NCI-H2081 treated with DMSO at 0.1 percent for 48 hours (cell line): ENCODE data around the gene KIAA1614.
A peak's percentile ranks its signal among the peaks of the same experiment; 100 is the strongest.

Source experiments
- DNase-seq: peaks from one replicate; lab custom pipeline; 2025; lab: John Stamatoyannopoulos, UW

The KIAA1614 gene, protein sequence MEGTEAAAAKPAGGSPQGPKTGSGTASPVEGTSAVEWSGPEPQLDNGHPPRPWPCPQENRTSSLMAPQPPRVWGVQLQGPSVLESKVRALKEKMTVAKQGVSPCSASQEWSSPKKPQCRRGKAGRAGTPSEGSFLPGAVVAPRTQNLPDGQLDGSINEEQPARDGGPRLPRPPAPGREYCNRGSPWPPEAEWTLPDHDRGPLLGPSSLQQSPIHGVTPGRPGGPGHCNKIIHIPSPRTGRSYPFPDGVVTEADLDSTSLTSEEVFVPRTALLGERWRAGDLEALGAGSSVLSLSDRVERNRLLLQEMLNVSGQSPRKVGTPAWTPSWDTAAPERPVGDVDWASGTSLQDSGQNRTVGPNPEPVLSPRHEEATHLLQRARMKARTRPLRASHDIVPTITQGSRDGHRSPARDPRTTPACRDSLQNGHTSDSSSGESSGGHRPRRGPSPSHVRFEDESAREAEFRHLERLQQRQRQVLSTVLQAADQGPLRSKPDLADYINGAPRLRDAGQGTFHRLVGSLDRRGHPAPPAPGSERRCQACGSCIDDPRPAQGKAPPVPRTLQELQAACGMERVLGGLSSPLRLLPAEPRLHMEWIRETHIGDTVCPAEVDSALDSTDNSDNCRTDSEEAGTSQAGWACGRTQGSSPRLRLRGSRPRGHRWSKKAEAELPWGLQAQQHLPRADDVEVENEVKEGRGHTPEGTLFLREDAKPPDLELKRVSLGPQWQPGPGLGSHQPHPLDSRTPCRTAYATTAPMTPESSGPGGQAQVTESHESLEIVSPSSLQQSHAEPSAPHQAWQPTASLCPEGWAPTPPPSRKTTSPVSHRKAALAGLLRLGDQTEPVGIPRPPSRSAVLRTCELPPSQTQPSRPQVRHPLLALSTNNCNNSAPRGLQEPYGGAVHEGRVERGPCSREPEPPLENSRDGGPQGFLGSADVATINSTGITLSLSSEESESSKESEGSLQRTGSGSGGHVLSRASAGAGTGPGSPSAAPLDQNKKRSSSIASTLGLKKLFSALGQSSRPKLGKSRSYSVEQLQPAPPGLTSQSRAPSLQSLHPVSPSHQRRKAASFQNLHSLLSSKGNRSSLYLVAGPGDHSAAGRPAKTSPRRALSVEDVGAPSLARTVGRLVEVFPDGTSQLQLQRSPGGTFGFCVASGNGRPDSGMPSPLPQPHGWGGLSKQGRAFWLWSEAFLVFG

DNA sequence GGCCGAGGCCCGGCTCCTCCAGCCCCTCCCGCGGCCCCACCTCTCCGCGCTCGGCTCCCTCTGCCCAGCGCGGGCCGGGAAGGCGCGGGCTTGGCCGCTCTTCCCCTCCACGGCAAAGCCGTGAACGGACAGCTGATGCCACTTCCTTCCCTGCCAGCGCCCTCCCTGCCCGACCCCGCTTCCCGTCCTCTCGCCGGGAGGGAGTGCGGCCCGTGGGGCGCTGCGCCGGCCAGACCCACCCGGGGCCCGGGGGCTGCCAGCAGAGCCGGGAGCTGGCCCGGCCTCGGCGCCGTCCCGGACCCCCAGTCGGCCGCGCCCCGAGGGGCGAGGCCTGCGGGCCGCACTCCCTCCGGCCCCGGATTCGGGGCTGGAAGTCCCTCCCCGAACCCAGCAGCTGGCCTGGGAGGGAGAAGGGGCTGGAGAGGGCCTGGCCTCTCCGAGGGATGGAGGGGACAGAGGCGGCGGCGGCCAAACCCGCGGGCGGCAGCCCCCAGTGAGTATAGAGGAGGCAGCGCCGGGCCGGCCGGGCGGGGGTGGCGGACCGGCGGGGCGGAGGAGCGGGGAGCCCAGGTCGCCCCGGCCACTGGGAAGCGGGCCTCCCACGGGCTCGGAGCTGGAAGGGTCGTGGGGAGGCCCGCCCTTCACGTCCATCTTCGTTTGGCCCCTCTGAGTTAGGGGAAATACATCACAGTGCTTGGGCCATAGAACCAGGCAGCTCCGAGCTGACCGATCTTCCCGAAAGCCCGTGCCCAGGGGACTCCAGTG lies at the start of gene KIAA1614:
TSS of gene KIAA1614 (plus strand) at position 97 of the 765 bp plus-strand sequence. CDS start at position 444, 347 bp downstream.
- DNase-seq, result no peak

DNA sequence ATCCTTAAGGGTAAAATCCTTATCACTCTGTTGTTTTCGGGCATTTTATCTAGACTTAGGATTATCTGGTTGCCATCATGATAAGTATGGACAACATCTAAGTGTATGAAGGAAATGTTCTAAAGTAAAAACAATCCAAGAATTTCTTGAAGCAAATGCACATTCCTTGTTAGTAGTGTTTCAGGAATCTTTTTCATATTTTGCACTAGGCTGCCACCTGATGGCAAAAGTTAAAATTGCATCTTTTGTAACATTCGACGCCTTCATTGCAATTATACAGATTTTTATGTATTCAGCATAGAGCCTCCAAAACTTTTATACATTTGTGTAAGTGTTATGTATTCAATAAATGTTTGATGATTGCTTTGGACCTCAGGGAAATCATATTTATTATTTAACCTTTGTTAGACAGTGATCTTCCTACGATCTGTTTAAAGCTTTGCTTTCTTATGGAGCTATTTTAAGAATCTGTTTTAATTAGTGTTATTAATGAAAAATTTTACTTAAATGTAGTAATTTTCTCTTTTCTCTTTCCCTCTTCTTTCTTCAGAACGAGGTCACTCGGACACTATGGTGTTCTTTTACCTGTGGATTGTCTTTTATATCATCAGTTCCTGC lies 49.4 kb upstream of the KIAA1614 start:
- DNase-seq, result peak; percentile 4

DNA sequence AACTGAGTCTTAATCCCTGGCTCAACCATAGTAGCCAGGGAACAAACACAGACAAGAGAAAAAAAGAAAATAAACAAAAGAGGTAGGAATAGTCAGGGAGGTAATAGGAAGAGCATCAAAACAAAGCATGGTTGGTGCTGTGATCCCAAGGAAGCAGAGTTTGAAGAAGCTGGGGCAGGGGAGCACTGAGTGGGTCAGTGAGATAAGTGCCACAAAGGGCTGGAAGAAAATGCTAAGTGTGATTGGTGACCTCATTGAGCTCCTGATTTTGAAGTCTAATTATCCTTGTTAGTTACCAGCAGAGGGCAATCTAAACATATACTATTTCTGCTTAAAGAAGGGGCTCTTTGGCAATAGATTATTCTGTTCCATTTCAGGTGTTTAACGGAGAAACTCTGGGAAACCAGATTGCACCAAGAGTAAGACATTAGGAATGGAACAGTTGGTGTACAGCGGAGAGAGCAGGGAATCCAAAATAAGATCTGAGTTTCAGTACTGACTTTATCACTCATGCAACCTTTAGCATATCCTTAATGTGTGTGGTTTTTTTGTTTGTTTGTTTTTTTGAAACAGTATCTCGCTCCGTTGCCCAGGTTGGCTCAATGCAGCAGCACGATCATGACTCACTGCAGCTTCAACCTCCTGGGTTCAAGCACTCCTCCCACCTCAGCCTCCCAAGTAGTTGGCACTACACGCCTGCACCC lies 30.7 kb upstream of the KIAA1614 start:
- peak; percentile 73 for DNase-seq

DNA sequence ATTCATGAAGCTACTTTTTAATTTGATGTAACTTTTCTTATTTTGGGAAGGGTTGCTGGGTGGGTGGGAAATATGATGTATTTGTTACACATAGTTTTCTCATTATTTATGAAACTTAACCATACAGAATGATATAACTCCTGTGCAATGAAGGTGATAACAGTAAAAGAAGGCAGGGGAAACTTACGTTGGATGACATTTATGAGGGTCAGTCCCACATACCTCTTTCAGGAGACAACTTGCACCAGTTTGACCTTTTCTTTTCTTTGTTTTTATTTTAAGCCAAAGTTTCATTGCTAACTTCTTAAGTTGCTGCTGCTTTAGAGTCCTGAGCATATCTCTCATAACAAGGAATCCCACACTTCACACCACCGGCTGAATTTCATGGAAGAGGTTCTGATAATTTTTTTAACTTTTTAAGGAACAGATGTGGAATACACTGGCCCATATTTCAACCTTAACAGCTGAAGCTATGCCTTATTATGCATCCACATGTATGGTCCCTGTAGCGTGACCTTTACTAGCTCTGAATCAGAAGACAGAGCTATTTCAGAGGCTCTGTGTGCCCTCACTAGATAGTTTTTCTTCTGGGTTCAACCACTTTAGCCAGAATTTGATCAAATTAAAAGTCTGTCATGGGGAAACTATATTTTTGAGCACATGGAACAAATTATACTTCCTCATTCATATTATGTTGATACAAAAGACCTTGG lies 28.0 kb upstream of the KIAA1614 start:
- no peak for DNase-seq

DNA sequence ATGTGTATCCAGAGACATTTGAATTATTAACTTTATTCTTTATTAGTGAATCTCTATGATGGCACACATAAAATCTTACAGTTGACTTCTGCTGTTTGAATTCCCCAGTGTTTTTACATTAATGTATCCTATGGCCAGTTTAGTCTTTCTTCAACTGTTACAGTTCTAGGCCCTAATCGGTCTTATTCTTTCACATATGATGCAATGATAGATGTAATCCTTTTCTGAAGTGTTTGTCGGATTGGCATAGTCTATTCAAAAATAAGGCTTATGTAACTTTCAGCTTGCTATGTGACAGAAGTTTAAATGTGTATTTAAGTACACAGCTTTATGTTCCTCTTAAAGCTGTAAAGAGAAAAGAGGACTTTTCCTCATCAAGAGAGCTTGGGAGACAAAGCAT lies 26.4 kb upstream of the KIAA1614 start:
- no peak for DNase-seq

DNA sequence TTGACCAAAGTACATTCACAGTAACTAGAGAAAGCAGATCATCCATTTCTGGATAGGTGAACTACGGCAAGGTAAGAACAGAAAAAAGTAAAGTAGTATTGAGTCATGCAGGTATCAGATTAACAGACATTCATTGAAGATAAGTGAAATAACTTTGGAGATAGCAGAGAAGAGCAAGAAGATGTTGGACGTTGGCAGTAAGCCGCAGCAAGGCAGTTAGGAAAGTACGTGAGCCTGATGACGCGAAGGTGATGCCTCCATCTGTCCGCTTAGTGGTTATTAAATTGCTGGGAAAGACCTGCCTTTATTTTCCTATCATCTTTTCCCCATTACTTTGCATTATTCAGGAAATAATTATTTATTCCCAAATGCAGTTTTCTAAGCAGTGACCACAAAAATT lies 24.9 kb upstream of the KIAA1614 start:
- DNase-seq, result no peak

DNA sequence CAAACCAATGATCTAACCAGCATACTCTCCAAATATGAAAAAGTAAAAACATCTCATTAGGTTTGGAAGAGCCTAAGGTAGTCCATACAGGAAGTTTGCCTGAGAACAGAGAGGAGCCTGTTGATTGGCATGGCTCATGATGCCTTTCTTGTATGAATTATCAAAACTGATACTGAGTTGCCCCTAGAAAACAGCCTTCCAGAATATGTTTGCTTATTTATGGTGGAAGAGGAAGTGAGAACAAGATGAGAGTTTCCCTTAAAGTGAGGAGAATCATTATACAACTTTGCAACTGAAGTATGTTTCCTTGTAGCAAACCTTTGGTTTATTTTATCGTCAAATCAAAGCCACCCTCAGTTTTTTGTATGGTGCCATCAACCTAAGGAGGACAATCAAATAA lies 23.8 kb upstream of the KIAA1614 start:
- DNase-seq, result no peak

DNA sequence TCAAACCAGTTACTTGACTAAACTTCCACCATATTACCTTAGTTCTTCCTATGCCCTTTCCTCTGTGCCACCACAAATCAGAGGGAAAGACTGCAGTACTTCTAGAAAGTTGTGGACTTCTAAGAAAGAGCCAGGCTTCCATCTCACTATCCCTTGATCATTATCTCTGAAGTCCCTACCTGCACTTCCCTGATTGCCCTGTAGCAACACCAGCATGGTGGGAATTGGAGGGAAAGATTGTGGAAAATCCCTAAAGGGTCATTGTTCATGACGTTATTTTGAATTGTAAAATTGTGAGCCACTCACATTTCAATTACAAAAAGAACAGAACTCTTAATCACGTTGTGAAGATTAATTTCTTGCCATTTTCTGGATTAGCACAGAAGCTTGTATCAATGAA lies 23.4 kb upstream of the KIAA1614 start:
- no peak for DNase-seq

DNA sequence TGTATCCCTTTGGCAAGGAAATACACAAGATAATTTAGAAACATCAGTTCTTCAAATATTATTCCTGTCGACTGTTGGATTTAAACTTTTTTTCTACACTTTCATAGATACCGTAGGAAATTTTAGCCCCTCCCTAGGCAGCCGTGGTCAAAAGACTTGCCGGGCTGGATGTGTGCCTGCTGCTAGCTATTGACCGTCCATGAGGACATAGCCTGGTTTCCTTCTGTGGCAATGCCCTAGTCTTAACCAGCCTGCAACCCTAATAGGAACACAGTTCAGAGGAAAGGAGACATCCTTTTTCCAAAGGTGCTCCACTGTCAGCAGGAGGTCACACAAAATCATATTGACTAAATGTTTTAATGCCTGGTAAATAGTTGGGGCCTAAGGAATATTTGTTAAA lies 20.4 kb upstream of the KIAA1614 start:
- DNase-seq, result no peak

DNA sequence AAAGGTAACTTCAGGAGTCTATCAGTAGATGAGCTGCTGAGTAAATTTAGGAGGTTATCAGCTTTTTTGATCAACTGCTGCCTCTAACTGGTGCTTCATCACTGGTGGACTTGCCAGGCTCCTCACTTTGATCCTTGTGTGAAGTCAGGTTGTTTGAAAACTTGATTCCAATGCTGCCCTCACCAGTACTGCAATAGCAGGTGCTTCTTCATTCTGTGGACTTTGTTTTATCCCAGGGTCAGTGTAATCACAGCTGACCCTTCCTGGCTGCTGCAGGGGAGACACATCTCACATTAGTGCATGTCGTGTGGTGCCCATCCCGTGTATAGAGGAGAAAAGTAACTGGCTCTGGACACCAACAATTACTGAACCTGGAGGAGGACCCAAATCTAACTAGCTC lies 20.0 kb upstream of the KIAA1614 start:
- DNase-seq, result no peak

DNA sequence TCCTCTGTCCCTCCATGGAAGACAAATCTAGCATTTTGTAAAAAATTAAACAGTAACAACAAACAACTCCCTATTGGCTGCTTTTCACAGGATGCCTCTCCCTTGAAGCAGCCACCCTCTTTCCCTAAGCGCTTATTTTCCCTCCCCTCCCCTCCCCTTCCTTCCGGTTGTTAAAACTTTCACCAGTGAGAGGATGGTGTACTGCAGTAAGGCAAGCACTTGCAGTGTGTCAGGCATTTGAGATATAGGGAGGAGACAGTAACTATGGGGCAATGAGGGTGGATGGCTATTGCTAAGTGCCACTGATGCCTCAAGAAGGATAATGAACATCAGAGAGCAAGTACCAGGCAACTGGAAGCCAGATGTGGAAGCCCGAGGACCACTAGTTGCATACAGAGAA lies 19.1 kb upstream of the KIAA1614 start:
- DNase-seq, result no peak

DNA sequence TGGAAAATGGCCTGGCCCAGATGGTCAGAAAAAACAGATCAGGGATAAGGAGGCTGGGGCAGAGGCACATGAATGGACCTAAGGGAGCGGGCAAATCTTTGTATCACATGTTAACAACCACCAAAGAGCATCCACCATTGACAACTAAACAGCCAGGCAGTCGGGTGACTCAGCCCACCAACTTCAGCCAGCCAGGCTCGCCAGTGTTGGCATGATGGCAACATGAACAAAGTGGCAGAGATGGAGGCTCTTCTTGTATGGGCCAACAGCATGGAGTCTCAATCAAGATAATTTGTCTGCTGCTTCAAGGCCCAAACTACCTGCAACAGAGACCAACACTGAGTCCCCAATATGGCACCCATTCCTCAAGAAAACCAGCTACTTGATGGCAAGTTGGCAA lies 16.5 kb upstream of the KIAA1614 start:
- no peak for DNase-seq

DNA sequence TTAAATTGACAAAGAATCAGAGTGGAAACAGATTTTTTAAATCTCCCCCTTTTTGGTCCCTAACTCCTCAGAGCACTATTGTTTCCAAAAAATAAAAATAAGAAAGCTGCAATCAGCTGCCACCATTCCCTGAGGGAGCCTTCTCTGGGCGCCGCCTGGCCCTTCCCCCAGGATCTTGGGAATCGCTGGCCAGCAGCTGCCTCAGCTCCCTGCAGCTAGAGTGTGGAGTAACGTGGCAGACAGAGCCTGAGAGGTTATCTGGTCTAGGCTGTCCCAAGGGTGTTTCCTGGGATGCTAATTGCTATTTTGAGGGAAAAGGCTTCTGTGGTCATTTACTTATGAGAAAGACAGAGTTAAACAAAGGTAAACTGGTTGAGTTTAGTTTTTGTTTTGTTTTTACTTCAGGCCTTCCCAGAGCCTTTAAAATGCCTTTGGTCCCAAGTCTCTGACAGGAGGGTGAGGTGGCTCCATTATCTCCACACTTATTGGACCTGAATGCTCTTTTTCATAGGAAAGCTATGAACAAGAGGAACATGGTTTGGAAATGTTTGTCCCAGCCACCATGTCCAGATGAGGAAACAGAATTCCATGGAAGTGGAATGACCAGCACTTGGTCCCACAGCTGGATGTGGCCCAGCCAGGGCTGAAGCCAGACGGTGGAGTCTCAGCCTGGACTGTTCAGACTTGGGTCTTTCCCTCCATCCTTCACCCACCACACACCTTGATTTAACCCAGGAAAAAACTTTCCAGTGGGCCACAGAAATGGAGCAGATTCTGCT lies 14.1 kb upstream of the KIAA1614 start:
- no peak for DNase-seq

DNA sequence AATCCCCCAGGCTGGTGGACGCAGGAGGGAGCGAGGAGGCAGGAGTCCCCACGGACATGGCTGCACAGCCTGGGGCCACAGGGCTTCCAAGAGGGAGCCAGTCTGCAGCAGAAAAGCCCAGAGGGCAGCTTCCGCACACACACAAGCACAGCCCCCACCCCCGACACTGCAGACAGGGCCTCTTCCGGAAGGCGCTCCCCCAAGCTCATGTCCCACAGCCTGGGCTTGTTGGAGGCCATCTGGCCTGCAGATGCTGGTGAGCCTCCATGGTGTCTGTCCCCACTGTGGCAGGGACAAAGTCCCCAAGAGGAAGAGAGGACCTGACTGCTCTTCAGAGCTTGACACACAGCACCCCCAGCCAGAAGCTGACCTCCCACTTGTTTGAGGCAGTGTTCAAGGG lies 13.4 kb upstream of the KIAA1614 start:
- DNase-seq, result no peak

DNA sequence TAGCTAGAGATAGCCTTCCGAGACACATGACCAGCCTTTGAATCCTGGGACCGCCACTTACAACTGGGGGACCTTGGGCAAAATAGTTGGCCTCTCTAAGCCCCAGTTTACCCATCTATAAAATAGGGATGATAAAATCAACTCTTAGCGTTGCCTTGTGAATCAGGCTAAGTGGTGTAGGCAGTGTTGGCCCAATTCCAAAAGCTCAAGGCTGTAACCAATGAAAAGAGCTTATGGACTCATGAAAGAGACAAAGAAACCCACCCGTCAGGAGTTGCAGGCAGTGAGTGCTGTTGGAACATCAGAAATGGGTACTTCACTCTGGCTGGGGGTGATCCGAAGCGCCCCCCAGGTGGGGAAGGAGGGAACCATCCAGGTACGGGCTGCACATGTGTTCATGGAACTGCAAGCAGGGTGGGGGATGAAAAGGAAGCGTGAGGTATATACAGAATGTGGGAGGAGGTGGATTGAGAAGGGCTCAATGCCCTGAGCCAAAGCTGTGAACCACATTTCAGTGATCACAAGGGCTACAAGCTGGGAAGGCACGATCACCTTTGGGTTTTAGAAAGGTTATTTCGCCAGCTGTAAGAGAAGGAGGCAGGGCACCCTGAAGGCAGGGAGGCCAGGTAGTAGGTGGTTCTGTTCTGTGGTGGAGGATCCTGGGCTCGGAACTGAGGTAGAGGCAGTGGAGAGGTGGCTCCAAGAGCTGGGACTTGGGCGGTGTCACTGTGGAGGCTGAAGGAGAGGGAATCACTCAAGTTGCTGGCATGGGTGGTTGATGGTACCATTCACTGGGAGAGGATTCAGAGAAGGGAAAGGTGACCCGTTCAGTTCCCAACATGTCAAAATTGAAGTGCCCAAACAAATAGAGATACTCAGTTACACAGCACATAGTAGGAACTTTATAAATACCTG lies 11.4 kb upstream of the KIAA1614 start:
- no peak for DNase-seq

DNA sequence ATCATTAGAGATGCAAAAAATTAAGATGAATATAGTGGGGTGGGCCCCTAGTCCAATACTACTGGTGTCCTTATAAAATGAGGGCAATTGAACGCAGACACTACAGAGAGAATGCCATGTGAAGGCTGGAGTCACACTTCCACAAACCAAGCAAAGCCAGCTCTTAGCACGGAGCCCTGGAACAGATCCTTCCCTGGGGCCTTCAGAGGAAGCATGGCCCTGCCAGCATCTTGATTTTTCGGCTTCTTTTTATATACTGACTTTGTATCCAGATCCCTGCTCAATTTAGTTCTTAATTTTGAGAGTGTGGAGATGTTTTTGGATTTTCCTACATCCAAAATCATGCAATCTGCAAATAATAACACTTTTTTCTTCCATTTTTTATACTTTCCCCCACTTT lies 10.2 kb upstream of the KIAA1614 start:
- DNase-seq, result no peak

DNA sequence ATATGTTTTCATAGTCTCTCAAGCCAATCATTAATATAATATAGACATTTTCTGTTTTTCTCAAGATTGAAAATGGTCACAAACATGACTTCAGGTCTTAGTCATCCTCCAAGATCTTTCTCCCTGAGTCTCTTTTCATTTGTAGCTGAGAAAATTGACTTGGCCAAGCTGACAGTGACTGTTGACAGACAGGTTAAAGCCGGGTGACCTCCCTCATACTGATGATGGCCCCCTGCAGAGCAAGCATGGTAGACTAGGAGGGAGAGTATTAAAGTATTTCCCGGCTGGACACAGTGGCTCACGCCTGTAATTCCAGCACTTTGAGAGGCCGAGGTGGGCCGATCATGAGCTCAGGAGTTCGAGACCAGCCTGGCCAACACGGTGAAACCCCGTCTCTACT lies 6.8 kb upstream of the KIAA1614 start:
- no peak for DNase-seq

DNA sequence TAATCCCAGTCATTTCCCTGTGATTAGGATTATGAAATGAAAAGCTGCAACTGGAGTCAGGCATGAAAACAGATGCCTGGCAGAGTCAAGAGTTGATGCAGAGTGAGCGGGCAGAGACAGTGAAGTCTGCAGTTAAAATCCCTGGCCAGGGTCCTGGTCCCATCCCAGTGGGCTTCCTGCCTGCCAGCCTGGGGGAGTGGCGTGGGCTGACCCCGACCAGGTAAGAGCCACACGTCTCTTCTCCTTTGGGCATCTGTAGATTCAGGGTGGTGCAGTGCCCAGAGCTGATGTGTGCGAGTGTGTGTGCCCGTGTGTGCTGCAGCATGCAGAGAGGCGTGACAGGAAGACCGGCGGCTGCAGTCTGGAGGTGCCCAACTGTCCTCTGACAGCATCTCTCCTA lies 6.2 kb upstream of the KIAA1614 start:
- DNase-seq, result no peak
